ENCODE results near the gene SULT1C3.
"Not testable (repeated sequence)": the region's sequence is repeated elsewhere in the genome, so short reads cannot be mapped to it uniquely, and the experiment has no call there.

SULT1C3 gene

GRCh38 chr2:108244667-108245414 lies 5.1 kb downstream of the SULT1C3 start:
- DNase-seq (ENCODE audit: low read depth in 2 of 2) = no peak

GRCh38 chr2:108253106-108253505 lies 13.3 kb downstream of the SULT1C3 start:
- no peak for DNase-seq (ENCODE audit: low read depth in 2 of 2)

- no peak for DNase-seq (ENCODE audit: low read depth in 2 of 2)
Measured at GRCh38 chr2:108257757-108258331, 18.1 kb downstream of the SULT1C3 start.

- DNase-seq (ENCODE audit: low read depth in 2 of 2) = no peak
Measured at GRCh38 chr2:108260773-108261172, 21.0 kb downstream of the SULT1C3 start.

- DNase-seq (ENCODE audit: low read depth in 2 of 2) = no peak
Measured at GRCh38 chr2:108262036-108262435, 22.3 kb downstream of the SULT1C3 start.

- no peak for DNase-seq (ENCODE audit: low read depth in 2 of 2)
Measured at GRCh38 chr2:108263401-108263800, 23.6 kb downstream of the SULT1C3 start.

- DNase-seq (ENCODE audit: low read depth in 2 of 2) = no peak
Measured at GRCh38 chr2:108266218-108266617, 26.4 kb downstream of the SULT1C3 start.

GRCh38 chr2:108267101-108267500 lies 27.3 kb downstream of the SULT1C3 start:
- no peak for DNase-seq (ENCODE audit: low read depth in 2 of 2)

GRCh38 chr2:108268001-108268400 lies 28.2 kb downstream of the SULT1C3 start:
- DNase-seq (ENCODE audit: low read depth in 2 of 2) = no peak

- DNase-seq (ENCODE audit: low read depth in 2 of 2) = no peak
Measured at GRCh38 chr2:108270346-108270745, 30.6 kb downstream of the SULT1C3 start.

- DNase-seq (ENCODE audit: low read depth in 2 of 2) = no peak
Measured at GRCh38 chr2:108270768-108271506, 31.2 kb downstream of the SULT1C3 start.

GRCh38 chr2:108271691-108272253 lies 32.0 kb downstream of the SULT1C3 start:
- DNase-seq (ENCODE audit: low read depth in 2 of 2) = no peak

- no peak for DNase-seq (ENCODE audit: low read depth in 2 of 2)
Measured at GRCh38 chr2:108278631-108279030, 38.9 kb downstream of the SULT1C3 start.

- no peak for DNase-seq (ENCODE audit: low read depth in 2 of 2)
Measured at GRCh38 chr2:108279468-108279867, 39.7 kb downstream of the SULT1C3 start.

GRCh38 chr2:108280466-108280865 lies 40.7 kb downstream of the SULT1C3 start:
- DNase-seq (ENCODE audit: low read depth in 2 of 2) = no peak

- DNase-seq (ENCODE audit: low read depth in 2 of 2) = not testable (repeated sequence)
Measured at GRCh38 chr2:108284566-108284965, 44.8 kb downstream of the SULT1C3 start.

- DNase-seq (ENCODE audit: low read depth in 2 of 2) = no peak
Measured at GRCh38 chr2:108285616-108286015, 45.8 kb downstream of the SULT1C3 start.

- no peak for DNase-seq (ENCODE audit: low read depth in 2 of 2)
Measured at GRCh38 chr2:108287169-108287568, 47.4 kb downstream of the SULT1C3 start.

GRCh38 chr2:108288534-108289106 lies 48.9 kb downstream of the SULT1C3 start, which contains the start of gene SULT1C2:
Gene SULT1C2, plus strand, starts transcription at chr2:108288895. Its CDS starts 4,773 bp downstream, at chr2:108293668.
- no peak for DNase-seq (ENCODE audit: low read depth in 2 of 2)

- no peak for DNase-seq (ENCODE audit: low read depth in 2 of 2)
Measured at GRCh38 chr2:108293850-108294249, 54.1 kb downstream of the SULT1C3 start.

GRCh38 chr2:108297436-108298141 lies 57.8 kb downstream of the SULT1C3 start:
- no peak for DNase-seq (ENCODE audit: low read depth in 2 of 2)
